K562 (cell line): ENCODE measurements around the gene SLC4A2. TPM values are rescaled to one million over a fixed set of nuclear protein-coding genes. Genes with fewer than 3 reads are reported as not detected.
A peak's percentile ranks its signal among the peaks of the same experiment; 100 is the strongest.

Experiments used
- ARNT ChIP-seq, 2 experiments: fragments of 450-650 bp; IDR thresholded peaks; 2 replicates each; pipeline ENCODE4 v1.6.1; 2016; ENCODE audit warnings: mild to moderate bottlenecking in 1 of 2
- CHD1 ChIP-seq: fragments of 200-600 bp; sonication (generic); IDR thresholded peaks from one replicate; pipeline ENCODE4 v1.6.1; 2012; ENCODE audit warnings: mild to moderate bottlenecking, moderate library complexity, low read length, inconsistent platforms
- CXXC5 ChIP-seq: fragments of 250-450 bp; sonication (Bioruptor Pico); IDR thresholded peaks from 2 replicates; pipeline ENCODE4 v1.8.0; 2022; ENCODE audit warnings: inconsistent platforms, mild to moderate bottlenecking, moderate library complexity
- ELF4 ChIP-seq: fragments of 450-650 bp; formaldehyde crosslinking; IDR thresholded peaks from 2 replicates; pipeline ENCODE4 v1.4.0; 2022; ENCODE audit warnings: missing genetic modification characterization
- ELK1 ChIP-seq: sonication (generic); formaldehyde crosslinking; IDR thresholded peaks from 2 replicates; pipeline ENCODE4 v1.8.1; 2022; ENCODE audit warnings: missing genetic modification reagents
- ESRRB ChIP-seq: fragments of 250-450 bp; sonication (Bioruptor Pico); IDR thresholded peaks from 2 replicates; pipeline ENCODE4 v1.5.0; 2020; ENCODE audit warnings: mild to moderate bottlenecking, moderate library complexity, borderline replicate concordance
- MCM5 ChIP-seq: fragments of 450-650 bp; IDR thresholded peaks from 2 replicates; pipeline ENCODE4 v1.6.1; 2016; ENCODE audit warnings: low read depth
- MYBL2 ChIP-seq, 2 experiments: fragments of 450-650 bp in 1 of 2; sonication (generic) in 1 of 2; formaldehyde crosslinking in 1 of 2; IDR thresholded peaks; 2 replicates each; pipeline versions ENCODE4 v1.6.1 to v1.8.1; 2017 to 2022; ENCODE audit warnings: borderline replicate concordance in 1 of 2, inconsistent platforms in 1 of 2, low read depth in 1 of 2, mild to moderate bottlenecking in 1 of 2, missing genetic modification reagents in 1 of 2, moderate library complexity in 1 of 2
- NFIX ChIP-seq: fragments of 250-450 bp; sonication (Bioruptor Pico); IDR thresholded peaks from 2 replicates; pipeline ENCODE4 v1.4.0; 2020; ENCODE audit warnings: low read depth, mild to moderate bottlenecking, moderate library complexity
- OTX1 ChIP-seq: fragments of 450-650 bp; formaldehyde crosslinking; IDR thresholded peaks from 2 replicates; pipeline ENCODE4 v1.4.0; 2022; ENCODE audit warnings: mild to moderate bottlenecking
- PML ChIP-seq: IDR thresholded peaks from 2 replicates; pipeline ENCODE4 v1.6.1; 2012; ENCODE audit warnings: low read length, inconsistent platforms
- RAD51 ChIP-seq: fragments of 450-650 bp; IDR thresholded peaks from 2 replicates; pipeline ENCODE4 v1.7.1; 2016; ENCODE audit warnings: low read depth, mild to moderate bottlenecking, borderline replicate concordance
- SP1 ChIP-seq: sonication (generic); formaldehyde crosslinking; IDR thresholded peaks from 2 replicates; pipeline ENCODE4 v1.8.1; 2022; ENCODE audit warnings: mild to moderate bottlenecking, missing genetic modification reagents
- SP2 ChIP-seq: IDR thresholded peaks from 2 replicates; pipeline ENCODE4 v1.6.1; 2011; ENCODE audit warnings: mild to moderate bottlenecking, low read depth, low read length, moderate library complexity; ENCODE audit not compliant: poor library complexity, severe bottlenecking; ENCODE audit errors: extremely low read depth
- TFAM ChIP-seq: fragments of 250-450 bp; sonication (Bioruptor Pico); conservative IDR thresholded peaks from 2 replicates; pipeline ENCODE4 v1.5.0; 2021; ENCODE audit warnings: mild to moderate bottlenecking, moderate library complexity
- ZFX ChIP-seq: sonication (generic); formaldehyde crosslinking; IDR thresholded peaks from 2 replicates; pipeline ENCODE4 v1.8.0; 2022; ENCODE audit warnings: mild to moderate bottlenecking, missing genetic modification reagents, moderate library complexity
- ZMIZ1 ChIP-seq, 2 experiments: fragments of 150-350 bp in 1 of 2; IDR thresholded peaks; 2 replicates each; pipeline ENCODE4 v1.6.1; 2012 to 2016; ENCODE audit warnings: low read depth in 2 of 2, low read length in 2 of 2, mild to moderate bottlenecking in 1 of 2, moderate library complexity in 1 of 2
- ZNF140 ChIP-seq: fragments of 250-450 bp; sonication (Bioruptor Pico); IDR thresholded peaks from 2 replicates; pipeline ENCODE4 v1.8.0; 2021; ENCODE audit warnings: moderate library complexity, mild to moderate bottlenecking, inconsistent platforms
- ZNF324 ChIP-seq: fragments of 250-450 bp; sonication (Bioruptor Pico); IDR thresholded peaks from 2 replicates; pipeline ENCODE4 v1.4.0; 2020; ENCODE audit warnings: mild to moderate bottlenecking
- ZNF398 ChIP-seq: fragments of 250-450 bp; sonication (Bioruptor Pico); IDR thresholded peaks from 2 replicates; pipeline ENCODE4 v1.8.0; 2021; ENCODE audit warnings: moderate library complexity, mild to moderate bottlenecking, inconsistent platforms
- polyA plus RNA-seq, 8 experiments: library from polyadenylated mRNA; depleted of rRNA in 4 of 8; stranded (reverse) in 5 of 8; unstranded in 3 of 8; fragments of >200 nt; fragmentation: Nextera tagmentation in 2 of 8; fragmentation: Illumina TruSeq in 1 of 8; extraction: Ambion mirVana in 2 of 8; extraction: Trizol in 1 of 8; gene quantifications; 2 replicates each; pipeline versions ENCODE4 v1.2.1 to v1.2.3, GENCODE V29; 2011 to 2014; ENCODE audit warnings: inconsistent platforms in 1 of 8, missing spikeins in 1 of 8
- total RNA-seq, 7 experiments: library from RNA; depleted of rRNA in 6 of 7; stranded (reverse); fragments of >200 nt in 6 of 7; fragmentation: Illumina TruSeq in 2 of 7; extraction: Trizol in 2 of 7; gene quantifications; 2 replicates each; pipeline versions ENCODE4 v1.2.1 to v1.2.3, GENCODE V29; 2011 to 2021; ENCODE audit warnings: low replicate concordance in 1 of 7

The SLC4A2 gene
- total and polyA plus RNA-seq, 9 of the 15 experiments (the other 6 are each of a cell fraction or from before 2014, with no cell fraction given) = 11.4 to 375 (median 130) TPM

GRCh38 chr7:151080522-151081169 lies 21.3 kb downstream of the SLC4A2 start, which contains the start of gene FASTK (continued):
- TF ChIP-seq TFAM = no peak
- no peak for TF ChIP-seq NFIX (CRISPR knock-in tag)
- TF ChIP-seq SP2 = no peak
- peak; percentile 79 for TF ChIP-seq SP1 (CRISPR knock-in tag)
- no peak for TF ChIP-seq ARNT (IDR thresholded peaks at IDR 0.05)
- TF ChIP-seq ESRRB = no peak
- no peak for TF ChIP-seq ZNF398 (CRISPR knock-in tag)
- no peak for TF ChIP-seq ZNF140 (CRISPR knock-in tag)
- TF ChIP-seq ZMIZ1 (IDR thresholded peaks at IDR 0.05; ENCODE audit: low read depth in 2 of 2, low read length in 2 of 2) = no peak
- peak; percentile 71; the same call in 1 of the 2 replicates for TF ChIP-seq PML
- TF ChIP-seq MYBL2 (IDR thresholded peaks at IDR 0.05; ENCODE audit: low read depth) = no peak
- no peak for TF ChIP-seq MYBL2 (CRISPR knock-in tag; IDR thresholded peaks at IDR 0.05; ENCODE audit: borderline replicate concordance)
- no peak for TF ChIP-seq ELF4
- TF ChIP-seq ELK1 (CRISPR knock-in tag) = no peak
- peak; percentile 97 for TF ChIP-seq ZFX (CRISPR knock-in tag)
- TF ChIP-seq ZNF324 = no peak
- no peak for TF ChIP-seq RAD51
- TF ChIP-seq OTX1 = peak; percentile 78
- peak; percentile 97 for TF ChIP-seq CXXC5 (CRISPR knock-in tag)
- no peak for TF ChIP-seq MCM5
- TF ChIP-seq CHD1 = peak; percentile 13
